Erythroblast (primary cell): Measurements from ENCODE around the gene CDK6.

Experiments used
- GATA1 ChIP-seq: IDR thresholded peaks from 2 replicates; pipeline ENCODE4 v1.6.1; 2011; ENCODE audit warnings: low read depth, mild to moderate bottlenecking, control low read depth, low read length, moderate library complexity
- POLR2A ChIP-seq: IDR thresholded peaks from 2 replicates; pipeline ENCODE4 v1.6.1; 2011; ENCODE audit warnings: mild to moderate bottlenecking, low read length

DNA sequence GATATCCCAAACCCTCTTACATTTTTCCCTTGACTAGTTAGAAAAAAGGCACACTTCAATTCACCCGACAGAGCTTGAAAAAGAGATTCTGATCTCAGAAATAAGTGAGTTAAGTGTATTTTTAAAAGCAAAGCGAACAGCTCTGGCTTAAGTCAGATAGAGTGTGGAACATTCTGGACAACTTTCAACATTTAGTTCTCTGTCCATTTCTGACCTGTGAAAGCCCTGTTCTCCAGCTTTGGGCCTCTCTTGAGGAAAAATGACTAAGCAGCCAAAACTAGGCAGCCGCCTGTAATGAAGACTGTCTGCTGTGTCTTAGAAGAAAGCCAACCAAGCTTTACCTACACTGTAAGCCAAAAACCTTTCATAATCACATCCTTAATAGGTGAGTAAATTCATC lies 50.5 kb downstream of the CDK6 start:
- TF ChIP-seq POLR2A, result no peak
- TF ChIP-seq GATA1, result no peak
